HepG2 (cell line): ENCODE data around the gene TFPI. TPM values are rescaled to one million over a fixed set of nuclear protein-coding genes. Genes with fewer than 3 reads are reported as not detected.

ENCODE experiments used
- ATAC-seq: fragments of 200-7000 bp; cut with Tn5 transposase; 3 replicates; pipeline ENCODE4 v1.9.1; 2020; ENCODE audit warnings: mild to moderate bottlenecking, moderate library complexity
- BruUV-seq: library from RNA; stranded (reverse); fragments of 400-500 nt; replicated peaks from 2 replicates; lab custom pipeline; 2021; lab: Mats Ljungman, UMichigan
- CTCF ChIA-PET: fragments of 300-600 bp; formaldehyde crosslinking; extraction: SDS; loops from one replicate; lab custom pipeline; 2021; ENCODE audit warnings: low total read pairs, inconsistent platforms, low intra/inter-chr PET ratio; lab: Yijun Ruan, JAX
- POLR2A ChIA-PET: fragments of 350-600 bp; sonication (Branson Sonifier 250); formaldehyde crosslinking; loops from one replicate; lab custom pipeline; 2020; ENCODE audit warnings: antibody characterized with exemption, inconsistent platforms; lab: Yijun Ruan, JAX
- DNase-seq: peaks from one replicate; pipeline ENCODE4 v3.0.0-alpha.2; 2015; ENCODE audit warnings: low spot score
- FAIRE-seq: peaks from 3 replicates; lab custom pipeline; 2011; peaks lifted over from hg19 to GRCh38; lab: Jason Lieb, UNC
- H2AFZ ChIP-seq: one replicate; pipeline ENCODE4 v1.6.1; 2011; ENCODE audit warnings: low read length, inconsistent platforms
- H3K27ac ChIP-seq: fragments of 300-600 bp; 3 replicates; pipeline ENCODE4 v1.8.0; 2011; ENCODE audit warnings: mixed run types, mild to moderate bottlenecking, mixed read lengths, low read length, inconsistent platforms; ENCODE audit not compliant: insufficient read depth; ENCODE audit errors: extremely low read length
- H3K27me3 ChIP-seq, 2 experiments: fragments of 200-600 bp in 1 of 2; 2 replicates in 1 of 2; 3 replicates in 1 of 2; pipeline versions ENCODE4 v1.6.0 to v1.8.0; 2011; ENCODE audit warnings: low read length in 2 of 2, mild to moderate bottlenecking in 2 of 2, moderate library complexity in 2 of 2, inconsistent platforms in 1 of 2; ENCODE audit not compliant: insufficient read depth in 2 of 2, control insufficient read depth in 1 of 2
- H3K36me3 ChIP-seq, 2 experiments: fragments of 200-600 bp in 1 of 2; replicated peaks in 1 of 2; 2 replicates in 1 of 2; 3 replicates in 1 of 2; pipeline versions ENCODE4 v1.5.1 to v1.8.0; 2011; ENCODE audit warnings: low read length in 2 of 2, inconsistent platforms in 1 of 2; ENCODE audit not compliant: insufficient read depth in 2 of 2, control insufficient read depth in 1 of 2
- H3K4me1 ChIP-seq: 2 replicates; pipeline ENCODE4 v1.5.1; 2012; ENCODE audit warnings: low read length, inconsistent platforms; ENCODE audit not compliant: insufficient read depth
- H3K4me2 ChIP-seq: 2 replicates; pipeline ENCODE4 v1.6.0; 2011; ENCODE audit warnings: low read depth, low read length, inconsistent platforms
- H3K4me3 ChIP-seq, 3 experiments: fragments of 200-600 bp in 1 of 3; sonication (generic), shearing (Covaris generic) in 1 of 3; replicated peaks in 1 of 3; 2 replicates each; pipeline ENCODE4 v1.5.1; 2011 to 2016; ENCODE audit warnings: low read length in 3 of 3, inconsistent platforms in 2 of 3, low read depth in 2 of 3, mild to moderate bottlenecking in 2 of 3, control low read depth in 1 of 3, mixed read lengths in 1 of 3; ENCODE audit not compliant: insufficient read depth in 1 of 3
- H3K79me2 ChIP-seq: one replicate; pipeline ENCODE4 v1.6.1; 2011; ENCODE audit warnings: low read length, inconsistent platforms; ENCODE audit not compliant: insufficient read depth
- H3K9ac ChIP-seq: 2 replicates; pipeline ENCODE4 v1.6.0; 2011; ENCODE audit warnings: mild to moderate bottlenecking, low read depth, low read length, inconsistent platforms; ENCODE audit not compliant: insufficient read depth
- H3K9me3 ChIP-seq: 2 replicates; pipeline ENCODE4 v1.5.1; 2012; ENCODE audit warnings: mild to moderate bottlenecking, low read length
- H4K20me1 ChIP-seq: 2 replicates; pipeline ENCODE4 v1.6.0; 2011; ENCODE audit warnings: inconsistent platforms, mild to moderate bottlenecking, low read length, moderate library complexity; ENCODE audit not compliant: insufficient read depth
- GABPA ChIP-seq, 2 experiments: IDR thresholded peaks; 2 replicates each; pipeline ENCODE4 v1.6.1; 2011 to 2016; ENCODE audit warnings: low read depth in 2 of 2, low read length in 1 of 2, missing biosample characterization in 1 of 2, missing genetic modification characterization in 1 of 2
- GATAD2A ChIP-seq: IDR thresholded peaks from 2 replicates; pipeline ENCODE4 v1.6.1; 2016
- HDAC2 ChIP-seq: sonication (generic); formaldehyde crosslinking; IDR thresholded peaks from 2 replicates; pipeline ENCODE4 v1.4.0; 2020; ENCODE audit warnings: missing genetic modification reagents
- NFE2L1 ChIP-seq: sonication (generic); formaldehyde crosslinking; IDR thresholded peaks from 2 replicates; pipeline ENCODE4 v1.4.0; 2020; ENCODE audit warnings: missing genetic modification reagents, mild to moderate bottlenecking, borderline replicate concordance
- NR3C1 ChIP-seq: sonication (generic); formaldehyde crosslinking; IDR thresholded peaks from 2 replicates; pipeline ENCODE4 v1.4.0; 2020; ENCODE audit warnings: missing genetic modification reagents
- ZNF17 ChIP-seq: sonication (generic); formaldehyde crosslinking; IDR thresholded peaks from 2 replicates; pipeline ENCODE4 v1.5.0; 2020; ENCODE audit warnings: mild to moderate bottlenecking, missing genetic modification reagents
- ZNF326 ChIP-seq: sonication (generic); formaldehyde crosslinking; IDR thresholded peaks from 2 replicates; pipeline ENCODE4 v1.4.0; 2020; ENCODE audit warnings: missing genetic modification reagents, borderline replicate concordance
- WGBS: methylation state at CpG from one replicate; pipeline ENCODE4 v1.1.6; 2017; ENCODE audit warnings: low lambda C conversion rate; 5-methylcytosine and 5-hydroxymethylcytosine counted together
- in situ Hi-C: cut with HindIII; loops from 2 replicates; pipeline ENCODE4 v1.10.0; 2017; ENCODE audit warnings: low pct_unique_long_range_greater_than_20kb; ENCODE audit not compliant: extremely low pct_ligation_motif_present
- intact Hi-C: fragments of 100-400 bp; cut with micrococcal nuclease; formaldehyde crosslinking; loops from one replicate; pipeline ENCODE4 v1.10.0; 2022; ENCODE audit not compliant: unreplicated experiment
- polyA plus RNA-seq, 8 experiments: library from polyadenylated mRNA; depleted of rRNA in 3 of 8; stranded (reverse) in 7 of 8; unstranded in 1 of 8; fragments of >200 nt; fragmentation: Illumina TruSeq in 4 of 8; extraction: Trizol in 4 of 8; gene quantifications; 2 replicates each; pipeline versions ENCODE4 v1.2.1 to v1.2.3, GENCODE V29; 2011 to 2016; ENCODE audit warnings: low read depth in 4 of 8, missing spikeins in 1 of 8, mixed read lengths in 1 of 8; ENCODE audit not compliant: insufficient read depth in 1 of 8
- total RNA-seq, 5 experiments: library from RNA; depleted of rRNA; stranded (reverse); fragments of >200 nt; fragmentation: Illumina TruSeq; extraction: Trizol; gene quantifications; 2 replicates each; pipeline ENCODE4 v1.2.3, GENCODE V29; 2016; ENCODE audit warnings: low read depth in 1 of 5
- TF ChIP-seq, protein P1 (sequence below), 2 experiments: sonication (generic) in 1 of 2; formaldehyde crosslinking in 1 of 2; IDR thresholded peaks; 2 replicates each; pipeline versions ENCODE4 v1.5.1 to v1.6.1; 2011 to 2020; ENCODE audit warnings: borderline replicate concordance in 1 of 2, low read depth in 1 of 2, low read length in 1 of 2, mild to moderate bottlenecking in 1 of 2, missing genetic modification reagents in 1 of 2, moderate library complexity in 1 of 2
- TF ChIP-seq, protein P2 (sequence below): sonication (generic); formaldehyde crosslinking; IDR thresholded peaks from 2 replicates; pipeline ENCODE4 v1.5.0; 2020; ENCODE audit warnings: mild to moderate bottlenecking, missing genetic modification reagents
- TF ChIP-seq, protein P3 (sequence below), 2 experiments: sonication (generic) in 1 of 2; formaldehyde crosslinking in 1 of 2; IDR thresholded peaks; 2 replicates each; pipeline versions ENCODE4 v1.6.1 to v1.9.0; 2014 to 2022; ENCODE audit warnings: antibody characterized with exemption in 1 of 2, borderline replicate concordance in 1 of 2, inconsistent platforms in 1 of 2, low read depth in 1 of 2, missing genetic modification reagents in 1 of 2
- TF ChIP-seq, protein P4 (sequence below): sonication (generic); formaldehyde crosslinking; IDR thresholded peaks from 2 replicates; pipeline ENCODE4 v1.4.0; 2020; ENCODE audit warnings: missing genetic modification reagents

Gene TFPI
- total and polyA plus RNA-seq, 2 of the 13 experiments (the other 11 are each of a cell fraction or from before 2014, with no cell fraction given): 301 to 436 TPM

DNA sequence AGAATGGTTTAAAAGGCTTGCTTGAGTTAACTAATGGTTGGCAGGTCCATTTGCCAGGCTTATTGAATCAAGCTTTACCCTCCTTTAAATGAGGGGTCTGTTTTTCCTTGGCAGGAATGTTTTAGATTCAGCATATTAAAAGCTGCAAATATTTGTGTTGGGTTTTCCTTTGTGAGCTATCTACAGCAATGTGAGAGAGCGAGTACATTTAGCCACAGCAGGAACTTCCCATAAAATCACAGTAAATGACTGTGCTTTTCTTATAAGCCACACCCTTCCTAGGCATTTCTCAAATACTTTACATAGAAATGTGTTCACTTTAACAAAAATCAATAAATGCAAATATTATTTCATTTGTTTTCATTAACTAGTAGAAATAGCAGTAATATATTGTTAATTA lies 130.1 kb downstream of the TFPI start:
- no peak overlapping the region for H3K9ac ChIP-seq
- FAIRE-seq: no peak
- no peak overlapping the region for H3K27ac ChIP-seq
- no peak overlapping the region for H2AFZ ChIP-seq
- no peaks in the 10 kb centered on the region for H3K4me1 ChIP-seq
- DNase-seq: no peak
- in situ Hi-C loops (no loop called here), intact Hi-C loops (no loop called here)
- no peaks in the 10 kb centered on the region for H4K20me1 ChIP-seq
- 4% methylated on average over 1 of the region's 1 CpG for WGBS
- H3K9me3 ChIP-seq: no peaks in the 10 kb centered on the region
- ChIA-PET CTCF (no interaction called here), POLR2A (no interaction called here)
- H3K79me2 ChIP-seq: no peaks in the 10 kb centered on the region
- no peaks in the 10 kb centered on the region for H3K27me3 ChIP-seq
- H3K36me3 ChIP-seq: no peaks in the 10 kb centered on the region
- no peak overlapping the region for H3K4me3 ChIP-seq
- BruUV-seq: no TSS peak
- no peak overlapping the region for H3K4me2 ChIP-seq
- no peak for ATAC-seq
- TF ChIP-seq GATAD2A (CRISPR knock-in tag) (no peak), ZNF326 (CRISPR knock-in tag) (no peak), NFE2L1 (CRISPR knock-in tag) (no peak), GABPA (IDR thresholded peaks at IDR 0.05; ENCODE audit: low read depth, low read length) (no peak), GABPA (CRISPR knock-in tag; IDR thresholded peaks at IDR 0.05; ENCODE audit: low read depth) (no peak), HDAC2 (CRISPR knock-in tag) (no peak), NR3C1 (CRISPR knock-in tag) (no peak), ZNF17 (CRISPR knock-in tag) (no peak)
- TF ChIP-seq, protein P1, sequence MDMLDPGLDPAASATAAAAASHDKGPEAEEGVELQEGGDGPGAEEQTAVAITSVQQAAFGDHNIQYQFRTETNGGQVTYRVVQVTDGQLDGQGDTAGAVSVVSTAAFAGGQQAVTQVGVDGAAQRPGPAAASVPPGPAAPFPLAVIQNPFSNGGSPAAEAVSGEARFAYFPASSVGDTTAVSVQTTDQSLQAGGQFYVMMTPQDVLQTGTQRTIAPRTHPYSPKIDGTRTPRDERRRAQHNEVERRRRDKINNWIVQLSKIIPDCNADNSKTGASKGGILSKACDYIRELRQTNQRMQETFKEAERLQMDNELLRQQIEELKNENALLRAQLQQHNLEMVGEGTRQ (IDR thresholded peaks at IDR 0.05; ENCODE audit: low read depth, low read length): no peak
- TF ChIP-seq, protein P1 (CRISPR knock-in tag; IDR thresholded peaks at IDR 0.05; ENCODE audit: borderline replicate concordance): no peak
- TF ChIP-seq, protein P2, sequence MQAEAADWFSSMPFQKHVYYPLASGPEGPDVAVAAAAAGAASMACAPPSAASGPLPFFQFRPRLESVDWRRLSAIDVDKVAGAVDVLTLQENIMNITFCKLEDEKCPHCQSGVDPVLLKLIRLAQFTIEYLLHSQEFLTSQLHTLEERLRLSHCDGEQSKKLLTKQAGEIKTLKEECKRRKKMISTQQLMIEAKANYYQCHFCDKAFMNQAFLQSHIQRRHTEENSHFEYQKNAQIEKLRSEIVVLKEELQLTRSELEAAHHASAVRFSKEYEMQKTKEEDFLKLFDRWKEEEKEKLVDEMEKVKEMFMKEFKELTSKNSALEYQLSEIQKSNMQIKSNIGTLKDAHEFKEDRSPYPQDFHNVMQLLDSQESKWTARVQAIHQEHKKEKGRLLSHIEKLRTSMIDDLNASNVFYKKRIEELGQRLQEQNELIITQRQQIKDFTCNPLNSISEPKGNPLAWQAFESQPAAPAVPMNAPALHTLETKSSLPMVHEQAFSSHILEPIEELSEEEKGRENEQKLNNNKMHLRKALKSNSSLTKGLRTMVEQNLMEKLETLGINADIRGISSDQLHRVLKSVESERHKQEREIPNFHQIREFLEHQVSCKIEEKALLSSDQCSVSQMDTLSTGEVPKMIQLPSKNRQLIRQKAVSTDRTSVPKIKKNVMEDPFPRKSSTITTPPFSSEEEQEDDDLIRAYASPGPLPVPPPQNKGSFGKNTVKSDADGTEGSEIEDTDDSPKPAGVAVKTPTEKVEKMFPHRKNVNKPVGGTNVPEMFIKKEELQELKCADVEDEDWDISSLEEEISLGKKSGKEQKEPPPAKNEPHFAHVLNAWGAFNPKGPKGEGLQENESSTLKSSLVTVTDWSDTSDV: no peak
- TF ChIP-seq, protein P3, sequence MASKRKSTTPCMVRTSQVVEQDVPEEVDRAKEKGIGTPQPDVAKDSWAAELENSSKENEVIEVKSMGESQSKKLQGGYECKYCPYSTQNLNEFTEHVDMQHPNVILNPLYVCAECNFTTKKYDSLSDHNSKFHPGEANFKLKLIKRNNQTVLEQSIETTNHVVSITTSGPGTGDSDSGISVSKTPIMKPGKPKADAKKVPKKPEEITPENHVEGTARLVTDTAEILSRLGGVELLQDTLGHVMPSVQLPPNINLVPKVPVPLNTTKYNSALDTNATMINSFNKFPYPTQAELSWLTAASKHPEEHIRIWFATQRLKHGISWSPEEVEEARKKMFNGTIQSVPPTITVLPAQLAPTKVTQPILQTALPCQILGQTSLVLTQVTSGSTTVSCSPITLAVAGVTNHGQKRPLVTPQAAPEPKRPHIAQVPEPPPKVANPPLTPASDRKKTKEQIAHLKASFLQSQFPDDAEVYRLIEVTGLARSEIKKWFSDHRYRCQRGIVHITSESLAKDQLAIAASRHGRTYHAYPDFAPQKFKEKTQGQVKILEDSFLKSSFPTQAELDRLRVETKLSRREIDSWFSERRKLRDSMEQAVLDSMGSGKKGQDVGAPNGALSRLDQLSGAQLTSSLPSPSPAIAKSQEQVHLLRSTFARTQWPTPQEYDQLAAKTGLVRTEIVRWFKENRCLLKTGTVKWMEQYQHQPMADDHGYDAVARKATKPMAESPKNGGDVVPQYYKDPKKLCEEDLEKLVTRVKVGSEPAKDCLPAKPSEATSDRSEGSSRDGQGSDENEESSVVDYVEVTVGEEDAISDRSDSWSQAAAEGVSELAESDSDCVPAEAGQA (IDR thresholded peaks at IDR 0.05; ENCODE audit: low read depth): no peak
- TF ChIP-seq, protein P3 (CRISPR knock-in tag; IDR thresholded peaks at IDR 0.05; ENCODE audit: borderline replicate concordance): no peak
- TF ChIP-seq, protein P4, sequence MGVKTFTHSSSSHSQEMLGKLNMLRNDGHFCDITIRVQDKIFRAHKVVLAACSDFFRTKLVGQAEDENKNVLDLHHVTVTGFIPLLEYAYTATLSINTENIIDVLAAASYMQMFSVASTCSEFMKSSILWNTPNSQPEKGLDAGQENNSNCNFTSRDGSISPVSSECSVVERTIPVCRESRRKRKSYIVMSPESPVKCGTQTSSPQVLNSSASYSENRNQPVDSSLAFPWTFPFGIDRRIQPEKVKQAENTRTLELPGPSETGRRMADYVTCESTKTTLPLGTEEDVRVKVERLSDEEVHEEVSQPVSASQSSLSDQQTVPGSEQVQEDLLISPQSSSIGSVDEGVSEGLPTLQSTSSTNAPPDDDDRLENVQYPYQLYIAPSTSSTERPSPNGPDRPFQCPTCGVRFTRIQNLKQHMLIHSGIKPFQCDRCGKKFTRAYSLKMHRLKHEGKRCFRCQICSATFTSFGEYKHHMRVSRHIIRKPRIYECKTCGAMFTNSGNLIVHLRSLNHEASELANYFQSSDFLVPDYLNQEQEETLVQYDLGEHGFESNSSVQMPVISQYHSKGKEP: no peak
